OCI-LY7 (cell line): Measurements from ENCODE around the gene OGDH.

Source experiments
- EZH2phosphoT487 ChIP-seq: fragments of 200-600 bp; sonication (generic); IDR thresholded peaks from 2 replicates; pipeline ENCODE4 v1.6.1; 2018; ENCODE audit warnings: low read depth, borderline replicate concordance, mild to moderate bottlenecking, mixed run types, antibody characterized with exemption, low read length, moderate library complexity, mixed read lengths
- TF ChIP-seq, protein P1 (sequence below): fragments of 200-600 bp; sonication (generic); conservative IDR thresholded peaks from 2 replicates; pipeline ENCODE4 v1.5.1; 2014; ENCODE audit warnings: mild to moderate bottlenecking, antibody characterized with exemption, low read length, moderate library complexity, mixed read lengths

DNA sequence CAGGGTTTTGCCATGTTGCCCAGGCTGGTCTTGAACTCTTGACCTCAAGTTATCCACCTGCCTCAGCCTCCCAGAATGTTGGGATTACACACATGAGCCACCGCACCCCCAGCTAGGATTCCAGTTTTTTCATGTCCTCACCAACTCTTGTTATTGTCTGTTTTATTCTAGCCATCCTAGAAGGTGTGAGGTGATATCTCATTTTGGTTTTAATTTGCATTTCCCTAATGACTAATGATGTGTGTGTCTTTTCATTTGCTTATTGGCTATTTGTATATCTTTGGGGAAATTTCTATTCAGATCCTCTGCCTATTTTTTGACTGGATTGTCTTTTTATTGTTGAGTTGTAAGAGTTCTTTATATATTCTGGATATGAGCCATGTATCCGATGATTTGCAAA, 83.0 kb downstream of the OGDH start:
- TF ChIP-seq, protein P1, sequence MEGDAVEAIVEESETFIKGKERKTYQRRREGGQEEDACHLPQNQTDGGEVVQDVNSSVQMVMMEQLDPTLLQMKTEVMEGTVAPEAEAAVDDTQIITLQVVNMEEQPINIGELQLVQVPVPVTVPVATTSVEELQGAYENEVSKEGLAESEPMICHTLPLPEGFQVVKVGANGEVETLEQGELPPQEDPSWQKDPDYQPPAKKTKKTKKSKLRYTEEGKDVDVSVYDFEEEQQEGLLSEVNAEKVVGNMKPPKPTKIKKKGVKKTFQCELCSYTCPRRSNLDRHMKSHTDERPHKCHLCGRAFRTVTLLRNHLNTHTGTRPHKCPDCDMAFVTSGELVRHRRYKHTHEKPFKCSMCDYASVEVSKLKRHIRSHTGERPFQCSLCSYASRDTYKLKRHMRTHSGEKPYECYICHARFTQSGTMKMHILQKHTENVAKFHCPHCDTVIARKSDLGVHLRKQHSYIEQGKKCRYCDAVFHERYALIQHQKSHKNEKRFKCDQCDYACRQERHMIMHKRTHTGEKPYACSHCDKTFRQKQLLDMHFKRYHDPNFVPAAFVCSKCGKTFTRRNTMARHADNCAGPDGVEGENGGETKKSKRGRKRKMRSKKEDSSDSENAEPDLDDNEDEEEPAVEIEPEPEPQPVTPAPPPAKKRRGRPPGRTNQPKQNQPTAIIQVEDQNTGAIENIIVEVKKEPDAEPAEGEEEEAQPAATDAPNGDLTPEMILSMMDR = no peak
- no peak for TF ChIP-seq EZH2phosphoT487
